NB4 (cell line): ENCODE measurements around the gene CYP24A1.

Experiments
- DNase-seq: peaks from one replicate; pipeline ENCODE4 v3.0.0; 2010; ENCODE audit warnings: low read depth
- H3K4me3 ChIP-seq: one replicate; pipeline ENCODE4 v1.5.1; 2011; ENCODE audit warnings: mild to moderate bottlenecking, low read depth, low read length, moderate library complexity
- MAX ChIP-seq: IDR thresholded peaks from 2 replicates; pipeline ENCODE4 v1.6.1; 2011; ENCODE audit warnings: low read depth, low read length
- MYC ChIP-seq: IDR thresholded peaks from 2 replicates; pipeline ENCODE4 v1.6.1; 2011; ENCODE audit warnings: low read depth, low read length
- POLR2A ChIP-seq: IDR thresholded peaks from 2 replicates; pipeline ENCODE4 v1.6.1; 2011; ENCODE audit warnings: mild to moderate bottlenecking; ENCODE audit not compliant: insufficient read length; ENCODE audit errors: extremely low read depth
- TF ChIP-seq, protein P1 (sequence below): IDR thresholded peaks from one replicate; pipeline ENCODE4 v1.5.1; 2012; ENCODE audit warnings: low read depth, low read length

Gene CYP24A1

GRCh38 chr20:54163402-54163801 lies 10.4 kb downstream of the CYP24A1 start:
- DNase-seq, result no peak
- TF ChIP-seq, protein P1, sequence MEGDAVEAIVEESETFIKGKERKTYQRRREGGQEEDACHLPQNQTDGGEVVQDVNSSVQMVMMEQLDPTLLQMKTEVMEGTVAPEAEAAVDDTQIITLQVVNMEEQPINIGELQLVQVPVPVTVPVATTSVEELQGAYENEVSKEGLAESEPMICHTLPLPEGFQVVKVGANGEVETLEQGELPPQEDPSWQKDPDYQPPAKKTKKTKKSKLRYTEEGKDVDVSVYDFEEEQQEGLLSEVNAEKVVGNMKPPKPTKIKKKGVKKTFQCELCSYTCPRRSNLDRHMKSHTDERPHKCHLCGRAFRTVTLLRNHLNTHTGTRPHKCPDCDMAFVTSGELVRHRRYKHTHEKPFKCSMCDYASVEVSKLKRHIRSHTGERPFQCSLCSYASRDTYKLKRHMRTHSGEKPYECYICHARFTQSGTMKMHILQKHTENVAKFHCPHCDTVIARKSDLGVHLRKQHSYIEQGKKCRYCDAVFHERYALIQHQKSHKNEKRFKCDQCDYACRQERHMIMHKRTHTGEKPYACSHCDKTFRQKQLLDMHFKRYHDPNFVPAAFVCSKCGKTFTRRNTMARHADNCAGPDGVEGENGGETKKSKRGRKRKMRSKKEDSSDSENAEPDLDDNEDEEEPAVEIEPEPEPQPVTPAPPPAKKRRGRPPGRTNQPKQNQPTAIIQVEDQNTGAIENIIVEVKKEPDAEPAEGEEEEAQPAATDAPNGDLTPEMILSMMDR, result no peak
- no peak for TF ChIP-seq MAX
- no peak for TF ChIP-seq MYC
- no peak for TF ChIP-seq POLR2A
- H3K4me3 ChIP-seq, result no peak overlapping the region

GRCh38 chr20:54162378-54163009 lies 11.3 kb downstream of the CYP24A1 start:
- no peak for DNase-seq
- TF ChIP-seq, protein P1, result no peak
- TF ChIP-seq MAX, result no peak
- no peak for TF ChIP-seq POLR2A
- TF ChIP-seq MYC, result no peak
- H3K4me3 ChIP-seq, result no peak overlapping the region

DNA sequence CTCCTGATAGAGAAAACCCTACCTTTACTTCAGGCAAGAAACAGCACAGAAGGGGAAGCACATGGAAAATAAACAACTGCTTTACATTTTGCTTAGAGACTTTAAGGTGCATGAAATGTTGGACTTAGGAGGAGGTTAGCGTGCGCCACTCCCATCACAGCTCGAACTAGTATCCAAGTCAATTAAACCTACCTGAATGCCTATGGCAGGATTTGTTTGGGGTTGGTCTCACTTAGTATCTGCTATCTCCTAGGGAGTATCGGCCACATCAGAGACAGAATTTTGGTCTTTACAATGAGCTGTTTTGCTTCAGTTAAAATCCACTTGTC lies 12.0 kb downstream of the CYP24A1 start:
- DNase-seq, result no peak
- H3K4me3 ChIP-seq, result no peak overlapping the region
- TF ChIP-seq, protein P1, result no peak
- TF ChIP-seq MYC (no peak), POLR2A (no peak), MAX (no peak)

DNA sequence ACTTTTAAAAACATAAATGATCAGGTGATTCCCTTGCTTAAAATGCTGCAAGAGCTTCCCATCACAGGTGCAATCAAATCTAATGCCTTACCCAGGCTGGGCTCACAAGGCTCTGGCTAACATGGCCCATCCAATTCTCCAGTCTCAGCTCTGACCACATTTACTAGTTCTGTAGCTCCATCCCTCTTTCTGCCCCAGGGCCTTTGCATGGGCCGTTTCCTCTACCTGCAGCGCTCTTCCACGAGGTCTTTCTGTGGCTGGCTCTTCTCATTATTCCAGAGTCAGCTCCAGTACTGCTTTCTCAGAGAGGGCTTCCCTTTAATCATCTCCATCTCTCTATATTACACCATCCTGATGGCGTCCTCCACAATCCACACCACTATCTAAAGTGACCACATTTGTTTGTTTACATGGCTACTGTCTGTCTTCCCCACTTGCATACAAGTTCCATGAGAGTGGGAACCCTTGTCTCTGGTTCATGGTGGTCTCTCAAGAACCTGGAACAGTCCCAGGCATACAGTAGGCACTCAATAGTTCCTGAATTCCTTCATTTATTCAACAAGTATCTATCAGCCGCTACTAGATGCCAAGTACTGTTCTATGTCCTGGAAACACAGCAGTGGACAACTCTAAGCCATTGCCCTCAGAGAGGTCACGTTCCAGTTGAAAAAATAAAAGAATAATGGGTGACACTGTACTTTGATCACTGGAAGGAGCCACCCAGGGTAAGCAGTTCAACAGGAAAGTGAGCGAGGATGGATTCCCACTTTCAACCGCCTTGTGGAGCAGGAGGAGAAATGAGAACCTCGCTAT lies 12.6 kb downstream of the CYP24A1 start:
- TF ChIP-seq MYC (no peak), MAX (no peak), POLR2A (no peak)
- TF ChIP-seq, protein P1, result no peak
- DNase-seq, result no peak
- no peak overlapping the region for H3K4me3 ChIP-seq

DNA sequence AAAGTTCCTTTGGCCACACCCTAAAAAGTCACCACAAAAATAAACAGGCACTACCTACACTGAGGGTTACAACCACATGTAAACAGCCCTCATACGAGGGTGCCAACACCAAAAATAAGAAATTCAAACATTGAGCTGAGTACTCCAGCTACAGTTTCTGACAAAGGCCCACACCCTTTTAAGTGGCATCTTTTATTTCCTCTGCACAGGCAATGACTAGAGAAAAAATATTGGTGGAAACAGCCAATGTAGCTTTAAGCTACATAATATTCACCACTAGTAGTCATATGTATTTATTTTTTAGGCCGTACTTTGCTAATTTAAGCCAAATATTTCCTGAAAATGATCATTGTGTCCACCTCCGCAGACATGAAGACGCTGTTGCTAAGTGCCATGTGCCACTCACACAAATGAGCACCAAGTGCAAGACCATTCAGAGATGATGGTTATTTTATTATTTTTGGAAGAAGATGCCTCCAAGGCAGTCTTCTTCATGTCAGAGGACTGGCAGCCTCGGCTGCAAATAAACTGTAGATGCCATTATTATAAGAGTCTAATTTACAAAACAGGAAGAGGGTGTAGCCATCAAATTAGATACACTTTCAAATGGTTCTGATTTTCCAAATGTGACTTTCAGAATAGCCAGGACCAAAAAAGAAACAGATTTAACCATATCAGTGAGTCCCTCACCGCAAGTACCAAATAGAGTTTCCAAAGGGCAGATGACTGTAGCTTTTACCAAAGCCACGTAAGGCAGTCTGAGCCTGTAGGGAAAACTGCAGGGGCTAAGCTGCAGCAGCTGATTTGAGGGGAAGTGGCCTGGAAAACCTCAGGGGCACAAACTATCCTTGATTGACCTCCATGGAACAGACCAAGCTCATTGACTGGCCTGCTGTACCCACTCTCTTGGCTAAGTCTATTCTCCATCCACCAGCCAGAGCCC lies 13.4 kb downstream of the CYP24A1 start:
- TF ChIP-seq MAX (no peak), POLR2A (no peak), MYC (no peak)
- TF ChIP-seq, protein P1, result no peak
- no peak overlapping the region for H3K4me3 ChIP-seq
- no peak for DNase-seq
